HG03159 (cell line): ENCODE measurements around the gene CELA2A.
"Not testable (repeated sequence)": the region's sequence is repeated elsewhere in the genome, so short reads cannot be mapped to it uniquely, and the experiment has no call there.

Source experiments
- ATAC-seq: cut with Tn5 transposase; IDR thresholded peaks from one replicate; pipeline ENCODE4 v1.9.1; 2021; ENCODE audit warnings: mild to moderate bottlenecking, moderate library complexity; ENCODE audit not compliant: unreplicated experiment

CELA2A gene

DNA sequence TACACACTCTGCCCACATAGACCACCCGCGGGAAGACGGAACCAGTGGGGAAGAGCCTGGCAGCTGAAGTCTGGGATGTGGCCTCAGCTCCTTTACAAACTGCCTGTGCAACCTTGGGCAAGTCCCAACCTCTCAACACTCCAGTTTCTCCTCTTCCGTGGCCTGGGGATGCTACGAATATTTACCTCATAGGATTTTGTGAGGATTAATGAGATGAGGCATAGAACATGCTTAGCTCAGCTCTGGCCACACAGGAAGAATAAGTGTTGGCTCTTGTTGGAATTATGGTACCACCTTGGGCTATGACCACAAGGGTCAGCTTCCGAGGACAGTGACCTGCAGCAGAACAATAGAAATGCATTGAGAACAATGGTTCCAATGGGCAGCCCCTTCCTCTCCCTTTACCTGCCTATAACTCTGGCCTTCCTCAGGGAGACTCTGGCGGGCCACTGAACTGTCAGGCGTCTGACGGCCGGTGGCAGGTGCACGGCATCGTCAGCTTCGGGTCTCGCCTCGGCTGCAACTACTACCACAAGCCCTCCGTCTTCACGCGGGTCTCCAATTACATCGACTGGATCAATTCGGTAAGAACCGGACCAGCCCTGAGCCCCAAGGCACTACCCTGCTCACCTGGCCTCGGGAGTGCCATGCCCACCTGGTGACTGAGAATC, 10.6 kb downstream of the CELA2A start:
- ATAC-seq: not testable (repeated sequence)

DNA sequence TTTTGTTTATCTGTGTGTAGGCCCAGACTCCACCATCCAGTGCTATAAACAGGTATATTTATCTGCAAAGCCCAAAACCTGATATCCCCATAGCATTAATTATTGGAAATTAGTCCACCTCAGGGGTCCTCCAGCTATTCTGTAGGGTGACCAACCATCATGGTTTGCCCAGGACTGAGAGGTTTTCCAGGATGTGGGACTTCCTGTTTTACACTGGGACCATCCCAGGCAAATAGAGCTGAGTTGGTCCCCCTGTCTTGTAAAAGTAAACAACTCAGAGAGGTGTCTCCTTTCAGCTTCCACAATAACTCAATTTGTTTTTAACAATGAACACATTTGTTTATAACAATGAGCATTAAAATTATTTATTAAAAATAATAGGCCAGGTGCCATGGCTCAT, 11.6 kb downstream of the CELA2A start:
- ATAC-seq: no peak

DNA sequence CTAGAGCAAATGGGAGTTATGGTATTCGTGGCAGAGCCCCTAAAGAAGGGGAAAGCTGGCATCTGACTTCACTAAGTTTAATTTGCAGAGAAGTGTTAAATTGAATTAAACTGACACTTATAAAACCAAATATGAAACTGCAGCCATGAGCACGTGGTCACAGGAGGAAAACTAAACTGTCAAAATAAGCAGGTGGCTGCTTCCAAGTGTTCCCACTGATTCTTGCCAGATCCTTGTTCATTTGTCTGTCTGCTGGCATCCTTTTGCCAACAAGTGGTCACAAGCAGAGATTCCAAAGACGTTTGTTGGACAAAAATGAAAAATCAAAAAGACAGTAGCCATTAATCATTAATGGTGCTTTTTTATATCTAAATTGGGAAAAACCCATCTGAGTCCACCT, 12.8 kb downstream of the CELA2A start:
- ATAC-seq: no peak

DNA sequence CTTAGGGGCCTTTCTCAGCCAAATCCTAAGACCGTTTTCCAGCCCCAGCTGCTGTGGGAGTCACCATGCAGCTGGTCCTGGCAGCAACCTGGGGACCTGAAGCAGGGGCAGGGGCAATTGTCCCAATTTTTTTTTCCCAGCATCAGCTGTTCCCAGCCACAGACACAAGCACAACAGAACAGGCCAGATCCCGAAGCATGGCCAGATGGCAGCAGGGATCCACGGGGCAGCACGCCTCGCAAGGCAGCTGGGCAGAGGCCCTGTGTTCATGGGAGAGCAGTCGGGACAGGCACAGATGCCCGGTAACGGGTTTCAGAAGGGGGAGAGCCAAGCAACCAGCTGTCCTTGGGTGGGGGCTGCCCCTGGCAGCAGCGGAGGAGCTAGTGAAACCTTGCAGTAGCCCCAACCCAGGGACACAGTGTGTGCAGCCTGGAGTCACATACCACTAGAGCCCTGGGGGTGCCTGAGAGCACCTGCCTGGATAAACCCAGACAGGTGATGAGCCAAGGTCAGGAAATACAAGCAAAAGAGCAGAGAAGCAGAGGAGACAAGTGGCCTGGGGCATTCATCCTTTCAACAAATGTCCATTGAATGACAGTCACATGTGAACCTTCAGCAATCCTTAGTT, 13.4 kb downstream of the CELA2A start:
- ATAC-seq: not testable (repeated sequence)

DNA sequence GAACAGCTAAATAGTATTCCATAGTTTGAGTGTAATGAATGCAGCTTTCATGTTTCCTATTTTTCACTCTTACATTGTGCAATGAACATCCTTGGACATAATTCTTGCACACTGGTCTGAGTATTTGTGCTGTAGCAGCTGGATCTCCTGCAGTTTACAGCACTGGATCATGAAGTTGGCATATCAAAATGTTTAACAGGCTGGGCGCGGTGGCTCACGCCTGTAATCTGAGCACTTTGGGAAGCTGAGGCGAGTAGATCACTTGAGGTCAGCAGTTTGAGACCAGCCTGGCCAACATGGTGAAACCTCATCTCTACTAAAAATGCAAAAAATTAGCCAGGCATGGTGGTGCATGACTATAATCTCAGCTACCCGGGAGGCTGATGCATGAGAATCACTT, 14.5 kb downstream of the CELA2A start:
- not testable (repeated sequence) for ATAC-seq

DNA sequence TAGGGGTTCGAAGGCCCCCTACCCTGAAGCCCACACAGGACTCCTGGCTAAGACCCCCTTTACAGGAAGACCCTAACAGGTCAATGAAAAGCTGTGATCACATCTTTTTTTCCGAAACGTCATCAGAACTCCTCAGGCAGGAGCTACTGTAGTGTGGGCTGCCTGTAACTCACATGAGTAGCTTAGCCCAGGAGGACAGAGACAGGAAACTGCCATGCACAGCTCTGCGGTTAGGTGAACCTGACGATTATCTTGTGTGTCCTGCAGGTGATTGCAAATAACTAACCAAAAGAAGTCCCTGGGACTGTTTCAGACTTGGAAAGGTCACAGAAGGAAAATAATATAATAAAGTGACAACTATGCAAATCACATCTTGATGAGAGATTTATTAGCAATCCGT, 15.2 kb downstream of the CELA2A start:
- ATAC-seq: not testable (repeated sequence)

DNA sequence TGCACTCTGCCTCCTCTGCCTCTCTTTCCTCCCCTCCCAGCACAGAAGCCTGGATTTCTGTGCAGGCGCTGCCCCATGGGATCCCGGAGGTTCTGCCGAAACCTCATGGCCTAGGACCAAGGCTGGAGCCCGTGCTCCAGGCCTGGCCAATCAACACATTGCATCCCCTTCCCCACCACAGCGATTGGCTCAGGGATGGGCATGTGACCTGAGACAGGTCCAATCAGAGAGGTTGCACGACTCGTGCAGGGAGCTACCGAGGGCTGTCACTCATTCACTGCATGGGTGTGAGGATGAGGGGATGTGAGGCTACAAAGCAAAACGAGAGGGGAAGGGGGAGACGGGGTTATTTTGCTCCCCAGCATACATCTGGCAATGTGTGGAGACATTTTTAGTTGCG, 16.1 kb downstream of the CELA2A start:
- no peak for ATAC-seq

DNA sequence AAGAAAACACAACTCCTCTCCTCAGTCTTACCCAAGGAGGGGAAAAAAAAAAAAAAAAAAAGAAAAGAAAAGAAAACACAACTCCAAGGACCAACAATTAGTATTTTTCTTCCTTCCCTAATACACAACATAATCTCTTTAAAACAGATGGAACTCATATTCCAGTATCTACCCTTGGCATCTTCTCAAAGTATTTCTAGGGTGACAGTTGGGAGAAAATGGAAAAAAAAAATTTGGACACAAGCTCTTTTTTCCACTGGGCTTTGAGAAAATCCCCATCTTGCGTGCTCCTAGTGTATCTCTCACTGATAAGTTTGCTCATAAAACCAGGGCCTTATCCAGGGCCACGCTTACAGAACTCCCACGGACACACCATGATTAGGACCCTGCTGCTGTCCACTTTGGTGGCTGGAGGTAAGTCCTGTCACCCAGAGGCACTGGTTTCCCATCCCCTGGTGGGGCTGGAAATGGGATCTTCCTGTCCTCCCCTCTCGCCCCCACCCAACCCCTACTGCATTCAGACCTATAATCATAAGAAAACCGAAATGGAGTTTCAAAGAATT, 19.3 kb downstream of the CELA2A start, which contains the start of gene CELA2B:
Gene CELA2B (plus strand): TSS at position 353 of the 563 bp plus-strand sequence. CDS start 22 bp downstream, at position 375.
- ATAC-seq: no peak

DNA sequence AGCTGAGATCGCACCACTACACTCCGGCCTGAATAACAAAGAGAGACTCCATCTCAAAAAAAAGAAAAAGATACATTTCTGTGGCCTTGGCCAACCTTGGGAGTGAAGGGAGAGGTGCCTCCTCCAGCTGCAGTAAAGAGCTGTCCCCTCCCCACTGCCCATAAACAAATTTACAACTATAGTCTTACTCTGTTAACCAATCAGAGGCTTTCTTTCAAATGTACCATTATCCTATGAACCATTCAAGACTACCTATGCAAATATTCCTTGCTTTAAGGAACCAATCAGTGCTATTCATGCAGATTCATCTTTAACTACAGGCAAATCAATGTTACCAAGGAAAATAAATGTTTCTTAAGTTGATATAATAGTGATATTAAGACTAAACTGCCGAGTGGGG, 20.4 kb downstream of the CELA2A start:
- ATAC-seq: no peak

DNA sequence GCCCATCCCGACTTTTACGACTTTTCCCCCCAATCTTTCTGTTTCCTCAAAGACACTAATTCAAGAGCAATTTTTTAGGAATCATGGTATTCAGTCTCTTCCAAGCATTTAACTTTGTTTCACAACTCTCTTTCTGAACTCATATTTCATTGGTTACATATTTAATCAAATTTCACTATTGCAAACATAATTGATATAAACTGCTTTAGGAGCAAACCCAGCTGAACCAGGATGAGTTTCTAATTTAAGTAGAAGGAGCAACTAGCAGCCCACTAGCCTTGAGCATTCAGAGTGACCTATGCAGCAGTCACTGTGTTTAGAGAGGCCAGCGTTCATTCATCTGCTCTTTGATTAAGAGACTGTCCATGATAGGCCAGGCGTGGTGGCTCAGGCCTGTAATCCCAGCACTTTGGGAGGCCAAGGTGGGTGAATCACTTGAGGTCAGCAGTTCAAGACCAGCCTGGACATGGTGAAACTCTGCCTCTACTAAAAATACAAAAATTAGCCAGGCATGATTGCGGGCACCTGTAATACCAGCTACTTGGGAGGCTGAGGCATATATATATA, 21.2 kb downstream of the CELA2A start:
- ATAC-seq: no peak

DNA sequence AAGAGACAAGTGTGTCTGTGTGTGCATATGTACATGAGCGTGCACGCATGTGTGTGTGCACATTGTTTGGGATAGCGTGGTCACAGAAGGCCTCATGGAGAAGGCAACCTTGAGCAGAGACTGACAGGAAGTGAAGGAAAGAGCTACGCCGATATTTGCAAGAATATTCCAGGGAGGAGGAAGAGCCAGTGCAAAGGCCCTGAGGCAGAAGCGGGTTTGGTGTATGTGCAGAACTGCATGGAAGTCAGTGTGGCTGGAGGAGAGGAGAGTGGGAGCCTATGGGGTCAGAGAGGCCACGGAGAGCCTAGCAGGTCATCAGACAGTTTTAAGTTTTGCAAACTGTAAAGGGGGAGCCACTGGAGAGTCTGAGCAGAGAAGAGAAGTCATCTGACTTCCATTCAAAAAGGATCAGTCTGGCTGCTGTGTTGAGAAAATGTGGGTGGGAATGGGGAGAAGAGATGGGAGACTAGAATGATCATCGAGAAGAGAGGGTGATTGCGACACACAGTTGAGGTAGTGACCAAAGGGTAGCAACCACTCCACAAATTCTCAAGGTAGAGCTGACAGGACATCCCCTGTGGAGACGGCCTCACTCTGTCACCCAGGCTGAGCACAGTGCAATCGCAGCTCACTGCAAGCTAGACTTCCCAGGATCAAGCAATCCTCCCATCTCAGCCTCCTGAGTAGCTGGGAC, 23.3 kb downstream of the CELA2A start:
- no peak for ATAC-seq

DNA sequence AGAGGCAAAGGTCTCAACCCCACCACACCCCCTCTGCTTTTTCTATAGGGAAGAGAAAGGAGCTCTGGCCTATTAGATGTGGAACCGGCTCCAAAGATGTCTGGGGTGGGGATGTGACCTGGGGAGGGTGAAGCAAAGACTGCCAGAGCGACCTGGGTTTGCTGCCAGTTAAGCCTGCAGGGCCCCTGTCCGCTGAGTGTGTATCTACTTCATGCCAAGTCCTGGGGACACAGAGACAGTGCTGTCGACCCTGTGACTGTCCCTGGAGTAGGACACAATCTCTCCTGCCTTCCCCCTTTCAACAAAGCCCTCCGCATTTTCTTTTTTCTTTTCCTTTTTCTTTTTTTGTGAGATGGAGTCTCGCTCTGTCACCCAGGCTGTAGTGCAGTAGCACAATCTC, 25.9 kb downstream of the CELA2A start:
- ATAC-seq: not testable (repeated sequence)

DNA sequence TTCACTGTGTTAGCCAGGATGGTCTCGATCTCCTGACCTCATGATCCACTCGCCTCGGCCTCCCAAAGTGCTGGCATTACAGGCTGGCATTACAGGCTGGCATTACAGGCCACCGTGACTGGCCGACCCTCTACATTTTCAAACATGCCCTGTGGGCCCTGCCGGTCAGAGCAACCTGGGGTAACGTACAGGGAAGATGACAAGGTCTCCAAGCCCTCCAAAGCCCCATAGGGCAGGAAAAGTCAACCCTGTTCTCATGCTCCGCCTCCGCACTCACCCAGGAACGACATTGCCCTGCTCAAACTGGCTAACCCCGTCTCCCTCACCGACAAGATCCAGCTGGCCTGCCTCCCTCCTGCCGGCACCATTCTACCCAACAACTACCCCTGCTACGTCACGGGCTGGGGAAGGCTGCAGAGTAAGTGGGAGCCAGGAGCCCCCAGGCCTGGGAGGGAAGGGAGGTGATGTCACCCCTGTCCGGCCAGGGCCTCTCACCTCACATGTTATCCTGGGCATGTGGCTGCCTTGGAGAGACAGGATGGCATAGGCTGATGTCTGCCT, 26.5 kb downstream of the CELA2A start:
- ATAC-seq: not testable (repeated sequence)

DNA sequence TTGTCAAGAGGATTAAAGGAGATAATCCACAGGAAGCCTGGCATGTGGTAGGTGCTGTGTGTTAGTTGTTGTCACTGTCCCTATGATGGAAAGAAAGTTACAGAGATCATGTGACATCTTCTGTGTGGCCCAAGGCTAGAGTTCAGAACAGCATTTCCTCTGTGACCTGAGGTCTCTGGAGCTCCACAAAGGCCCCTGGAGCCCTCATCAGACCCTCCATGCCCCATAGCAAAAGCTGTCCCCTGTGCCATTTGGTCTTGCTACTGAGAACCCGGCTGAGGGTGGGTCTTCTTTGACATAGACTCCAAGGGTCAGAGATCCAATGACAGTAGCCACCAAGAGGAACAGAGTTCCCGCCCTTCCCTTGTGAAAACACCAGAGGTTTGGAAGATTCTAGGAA, 27.4 kb downstream of the CELA2A start:
- ATAC-seq: no peak

DNA sequence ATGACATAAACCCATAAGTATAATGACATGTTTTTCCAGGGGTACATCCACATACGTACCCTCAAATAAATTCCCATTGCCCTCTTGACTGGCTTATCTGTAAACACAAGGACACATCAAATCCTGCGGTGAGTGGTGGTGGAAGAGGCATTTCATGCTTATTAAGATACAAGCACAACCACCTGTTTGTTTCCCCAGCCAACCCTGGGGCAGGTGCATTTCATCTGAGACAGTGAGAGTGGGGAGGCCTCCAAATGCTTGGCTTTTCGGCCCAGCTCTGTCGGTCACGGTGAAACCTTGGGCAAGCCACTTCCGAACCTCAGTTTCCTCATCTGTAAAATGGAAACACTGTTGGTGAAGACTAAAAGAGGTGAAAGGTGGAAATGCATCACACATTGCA, 27.9 kb downstream of the CELA2A start:
- not testable (repeated sequence) for ATAC-seq

DNA sequence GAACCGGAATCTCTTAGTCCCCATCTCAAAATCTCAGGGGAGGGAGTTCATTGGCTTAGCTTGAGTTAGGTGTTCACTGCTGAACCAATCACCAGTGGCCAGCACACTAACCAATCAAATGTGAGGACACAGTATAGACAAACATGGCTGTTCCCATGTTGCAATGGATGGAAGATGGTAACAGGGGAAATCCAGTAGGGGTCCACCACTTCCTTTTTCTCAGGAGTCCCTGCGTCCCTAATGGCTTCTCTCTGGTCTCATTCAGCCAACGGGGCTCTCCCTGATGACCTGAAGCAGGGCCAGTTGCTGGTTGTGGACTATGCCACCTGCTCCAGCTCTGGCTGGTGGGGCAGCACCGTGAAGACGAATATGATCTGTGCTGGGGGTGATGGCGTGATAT, 29.1 kb downstream of the CELA2A start:
- no peak for ATAC-seq

DNA sequence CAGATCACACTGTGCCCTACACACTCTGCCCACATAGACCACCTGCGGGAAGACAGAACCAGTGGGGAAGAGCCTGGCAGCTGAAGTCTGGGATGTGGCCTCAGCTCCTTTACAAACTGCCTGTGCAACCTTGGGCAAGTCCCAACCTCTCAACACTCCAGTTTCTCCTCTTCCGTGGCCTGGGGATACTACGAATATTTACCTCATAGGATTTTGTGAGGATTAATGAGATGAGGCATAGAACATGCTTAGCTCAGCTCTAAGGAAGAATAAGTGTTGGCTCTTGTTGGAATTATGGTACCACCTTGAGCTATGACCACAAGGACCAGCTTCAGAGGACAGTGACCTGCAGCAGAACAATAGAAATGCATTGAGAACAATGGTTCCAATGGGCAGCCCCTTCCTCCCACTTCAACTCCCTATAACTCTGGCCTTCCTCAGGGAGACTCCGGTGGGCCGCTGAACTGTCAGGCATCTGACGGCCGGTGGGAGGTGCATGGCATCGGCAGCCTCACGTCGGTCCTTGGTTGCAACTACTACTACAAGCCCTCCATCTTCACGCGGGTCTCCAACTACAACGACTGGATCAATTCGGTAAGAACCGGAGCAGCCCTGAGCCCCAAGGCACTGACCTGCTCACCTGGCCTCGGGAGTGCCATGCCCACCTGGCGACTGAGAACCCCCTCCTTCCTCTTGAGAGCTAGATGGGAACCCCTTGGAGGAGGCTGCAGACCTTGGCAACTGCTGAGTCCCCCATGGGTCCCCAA, 30.5 kb downstream of the CELA2A start:
- ATAC-seq: not testable (repeated sequence)

DNA sequence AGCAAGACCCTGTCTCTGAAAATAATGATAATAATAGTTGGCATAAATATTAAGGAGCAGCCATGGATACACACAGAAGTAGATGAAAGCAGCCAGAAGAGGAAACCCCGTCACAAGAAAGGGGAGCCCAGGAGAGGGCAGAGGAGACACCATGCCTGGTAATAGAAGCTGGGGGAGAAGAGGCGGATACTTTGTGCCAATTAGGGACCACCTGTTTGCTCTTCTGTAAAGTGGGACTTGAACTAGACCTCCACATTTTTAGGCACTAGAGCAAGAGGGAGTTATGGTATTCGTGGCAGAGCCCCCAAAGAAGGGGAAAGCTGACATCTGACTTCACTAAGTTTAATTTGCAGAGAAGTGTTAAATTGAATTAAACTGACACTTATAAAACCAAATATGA, 31.8 kb downstream of the CELA2A start:
- no peak for ATAC-seq

DNA sequence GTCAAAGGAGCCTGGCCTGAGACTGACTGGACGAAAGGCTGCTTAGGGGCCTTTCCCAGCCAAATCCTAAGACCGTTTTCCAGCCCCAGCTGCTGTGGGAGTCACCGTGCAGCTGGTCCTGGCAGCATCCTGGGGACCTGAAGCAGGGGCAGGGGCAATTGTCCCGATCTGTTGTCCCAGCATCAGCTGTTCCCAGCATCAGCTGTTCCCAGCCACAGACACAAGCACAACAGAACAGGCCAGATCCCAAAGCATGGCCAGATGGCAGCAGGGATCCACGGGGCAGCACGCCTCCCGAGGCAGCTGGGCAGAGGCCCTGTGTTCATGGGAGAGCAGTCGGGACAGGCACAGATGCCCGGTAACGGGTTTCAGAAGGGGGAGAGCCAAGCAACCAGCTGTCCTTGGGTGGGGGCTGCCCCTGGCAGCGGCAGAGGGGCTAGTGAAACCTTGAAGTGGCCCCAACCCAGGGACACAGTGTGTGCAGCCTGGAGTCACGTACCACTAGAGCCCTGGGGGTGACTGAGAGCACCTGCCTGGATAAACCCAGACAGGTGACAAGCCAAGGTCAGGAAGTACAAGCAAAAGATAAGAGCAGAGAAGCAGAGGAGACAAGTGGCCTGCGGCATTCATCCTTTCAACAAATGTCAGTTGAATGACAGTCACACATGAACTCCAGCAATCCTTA, 32.7 kb downstream of the CELA2A start:
- no peak for ATAC-seq

DNA sequence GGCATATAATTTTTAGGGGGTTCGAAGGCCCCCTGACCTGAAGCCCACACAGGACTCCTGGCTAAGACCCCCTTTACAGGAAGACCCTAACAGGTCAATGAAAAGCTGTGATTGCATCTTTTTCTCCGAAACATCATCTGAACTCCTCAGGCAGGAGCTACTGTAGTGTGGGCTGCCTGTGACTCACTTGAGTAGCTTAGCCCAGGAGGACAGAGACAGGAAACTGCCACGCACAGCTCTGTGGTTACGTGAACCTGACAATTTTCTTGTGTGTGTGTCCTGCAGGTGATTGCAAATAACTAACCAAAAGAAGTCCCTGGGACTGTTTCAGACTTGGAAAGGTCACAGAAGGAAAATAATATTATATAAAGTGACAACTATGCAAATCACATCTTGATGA, 34.5 kb downstream of the CELA2A start:
- ATAC-seq: not testable (repeated sequence)
